HFFc6 (cell line): ENCODE data around the gene RAD21L1. TPM values are rescaled to one million over a fixed set of nuclear protein-coding genes. Genes with fewer than 3 reads are reported as not detected.

Experiments used
- DNase-seq: peaks from one replicate; pipeline ENCODE4 v3.0.0-alpha.2; 2018
- H3K27ac Mint-ChIP-seq: 2 replicates; pipeline ENCODE4 v1.8.0; 2020; ENCODE audit warnings: mild to moderate bottlenecking, mixed read lengths
- H3K27me3 Mint-ChIP-seq: 2 replicates; pipeline ENCODE4 v1.8.0; 2021; ENCODE audit warnings: mild to moderate bottlenecking, moderate library complexity, mixed read lengths; ENCODE audit not compliant: insufficient read depth
- H3K36me3 Mint-ChIP-seq: 2 replicates; pipeline ENCODE4 v1.8.0; 2021; ENCODE audit warnings: low read depth, mixed read lengths
- H3K4me1 Mint-ChIP-seq: 2 replicates; pipeline ENCODE4 v1.8.0; 2020; ENCODE audit warnings: low read depth, mixed read lengths
- H3K4me3 Mint-ChIP-seq: 2 replicates; pipeline ENCODE4 v1.8.0; 2020; ENCODE audit warnings: mild to moderate bottlenecking, moderate library complexity, mixed read lengths
- H3K9me3 Mint-ChIP-seq: 2 replicates; pipeline ENCODE4 v1.8.0; 2020; ENCODE audit warnings: mild to moderate bottlenecking, mixed read lengths
- CTCF ChIP-seq: fragments of 200-600 bp; sonication (generic); IDR thresholded peaks from 2 replicates; pipeline ENCODE4 v1.5.0; 2021; ENCODE audit warnings: antibody characterized with exemption, mild to moderate bottlenecking
- total RNA-seq, 6 experiments: library from RNA; stranded (reverse); fragmentation: NEBNext Ultra II Directional; extraction: Animal tissue kit (Norgen Biotek cat#: 25700); gene quantifications; 2 replicates in 1 of 6; 3 replicates in 5 of 6; pipeline ENCODE4 v1.2.3, GENCODE V29; 2021

RAD21L1 gene
- total RNA-seq, 6 experiments from 2014 or later, result 0.35 to 0.89 (median 0.56) TPM

GRCh38 chr20:1293641-1294379 lies 68.0 kb downstream of the RAD21L1 start:
- H3K4me3 Mint-ChIP-seq, result no peak overlapping the region
- no peak for DNase-seq
- TF ChIP-seq CTCF, result no peak
- H3K4me1 Mint-ChIP-seq, result peaks cover 14% of the 10 kb centered on the region
- no peak overlapping the region for H3K27ac Mint-ChIP-seq
- no peaks in the 10 kb centered on the region for H3K9me3 Mint-ChIP-seq
- peaks cover 2% of the 10 kb centered on the region for H3K27me3 Mint-ChIP-seq
- no peaks in the 10 kb centered on the region; the same call in 1 of the 2 replicates for H3K36me3 Mint-ChIP-seq

GRCh38 chr20:1294497-1294896 lies 68.7 kb downstream of the RAD21L1 start:
- H3K27me3 Mint-ChIP-seq, result peaks cover 2% of the 10 kb centered on the region
- no peaks in the 10 kb centered on the region for H3K9me3 Mint-ChIP-seq
- DNase-seq, result no peak
- H3K36me3 Mint-ChIP-seq, result no peaks in the 10 kb centered on the region; the same call in 1 of the 2 replicates
- TF ChIP-seq CTCF, result no peak
- H3K27ac Mint-ChIP-seq, result no peak overlapping the region
- H3K4me3 Mint-ChIP-seq, result no peak overlapping the region
- peaks cover 14% of the 10 kb centered on the region for H3K4me1 Mint-ChIP-seq

GRCh38 chr20:1295276-1295930 lies 69.6 kb downstream of the RAD21L1 start:
- Mint-ChIP-seq H3K4me1 (peaks cover 15% of the 10 kb centered on the region), H3K36me3 (no peaks in the 10 kb centered on the region; the same call in 1 of the 2 replicates), H3K27me3 (peaks cover 2% of the 10 kb centered on the region), H3K4me3 (no peak overlapping the region), H3K9me3 (no peaks in the 10 kb centered on the region), H3K27ac (no peak overlapping the region)
- TF ChIP-seq CTCF, result no peak
- DNase-seq, result no peak

GRCh38 chr20:1296117-1296610 lies 70.3 kb downstream of the RAD21L1 start:
- Mint-ChIP-seq H3K4me1 (peaks cover 20% of the 10 kb centered on the region), H3K27ac (no peak overlapping the region), H3K9me3 (no peaks in the 10 kb centered on the region), H3K4me3 (no peak overlapping the region), H3K36me3 (no peaks in the 10 kb centered on the region; the same call in 1 of the 2 replicates), H3K27me3 (peaks cover 2% of the 10 kb centered on the region)
- no peak for TF ChIP-seq CTCF
- DNase-seq, result no peak

GRCh38 chr20:1296922-1297321 lies 71.1 kb downstream of the RAD21L1 start:
- Mint-ChIP-seq H3K4me3 (no peak overlapping the region), H3K4me1 (peaks cover 16% of the 10 kb centered on the region), H3K27me3 (no peaks in the 10 kb centered on the region; the same call in none of the 2 replicates), H3K9me3 (no peaks in the 10 kb centered on the region), H3K27ac (no peak overlapping the region), H3K36me3 (no peaks in the 10 kb centered on the region; the same call in 1 of the 2 replicates)
- no peak for TF ChIP-seq CTCF
- no peak for DNase-seq
